ENCODE measurements around the gene ANAPC1.
"Not testable (repeated sequence)": the region's sequence is repeated elsewhere in the genome, so short reads cannot be mapped to it uniquely, and the experiment has no call there.

ANAPC1 gene

DNA sequence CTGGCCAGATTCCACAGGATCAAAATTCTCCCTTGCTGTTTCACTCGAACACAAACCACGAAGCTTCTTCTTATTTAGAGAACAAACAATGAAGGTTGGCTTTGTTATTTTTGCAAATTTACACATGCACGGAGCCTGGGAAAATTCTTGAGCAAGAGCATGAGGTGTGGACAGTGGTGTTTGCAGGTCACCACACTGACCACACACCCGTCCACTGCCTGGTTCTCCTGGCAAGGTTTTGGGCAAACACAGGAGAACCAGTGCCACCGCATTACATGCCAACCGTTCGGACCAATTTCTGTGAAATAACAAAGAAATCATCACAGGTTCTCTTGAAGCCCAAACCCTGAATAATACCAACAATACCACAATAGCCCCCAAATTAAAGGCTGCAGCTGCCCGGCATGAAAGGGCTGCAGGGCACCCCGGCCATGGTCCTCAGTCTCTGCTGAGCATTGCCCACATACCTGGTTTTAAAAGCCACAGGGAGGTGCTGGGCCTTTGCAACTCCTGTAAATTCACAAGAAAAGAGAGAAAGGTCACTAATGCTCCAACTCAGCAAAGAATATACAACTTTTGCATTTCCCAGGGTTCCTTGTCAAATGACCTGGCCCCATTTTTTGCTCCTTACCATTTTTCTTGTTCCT lies 154.1 kb downstream of the ANAPC1 start:
- DNase-seq: not testable (repeated sequence)

DNA sequence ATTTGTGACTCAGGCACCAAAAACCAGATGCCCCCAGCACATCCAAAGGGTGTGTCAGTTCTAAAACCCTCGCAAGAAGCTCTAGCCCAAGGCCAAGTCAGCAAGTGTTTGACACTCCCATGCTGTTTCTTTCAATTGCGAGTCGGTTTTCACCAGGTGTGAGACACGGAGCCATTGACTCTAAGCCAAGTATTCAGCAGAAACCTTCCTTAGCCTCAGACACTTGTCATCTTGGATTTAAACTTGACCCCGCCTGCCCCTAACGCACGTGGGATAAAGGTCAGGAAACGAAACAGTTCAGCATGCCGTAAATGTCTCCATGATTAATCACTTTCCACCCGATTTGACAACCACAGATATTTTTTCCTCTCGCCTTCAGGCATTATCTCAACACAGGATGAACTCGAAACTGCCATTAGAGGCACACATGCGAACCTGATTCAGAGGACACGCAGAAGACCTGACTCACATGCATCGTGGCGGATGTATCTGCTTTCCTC lies 156.3 kb downstream of the ANAPC1 start:
- DNase-seq: not testable (repeated sequence)

DNA sequence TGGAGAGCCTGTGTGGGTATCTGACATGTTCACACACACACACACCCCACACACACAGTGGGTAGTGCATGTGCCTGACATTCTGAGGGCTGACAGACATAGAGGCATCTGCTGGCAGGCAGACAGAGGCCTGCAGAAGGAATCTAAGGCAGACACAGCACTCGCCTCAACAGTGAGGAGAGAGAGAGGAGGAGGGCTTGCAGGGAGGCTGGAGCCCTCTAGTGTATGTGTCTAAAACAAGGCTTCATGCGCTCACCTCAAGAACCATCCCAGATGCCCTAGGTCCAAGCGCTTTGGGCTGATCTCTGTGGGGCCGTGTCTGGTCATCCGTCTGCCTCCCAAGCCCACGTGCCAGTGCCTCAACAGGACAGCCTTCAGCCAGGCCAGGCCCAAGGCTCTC lies 158.3 kb downstream of the ANAPC1 start:
- peak; percentile 12 for DNase-seq

DNA sequence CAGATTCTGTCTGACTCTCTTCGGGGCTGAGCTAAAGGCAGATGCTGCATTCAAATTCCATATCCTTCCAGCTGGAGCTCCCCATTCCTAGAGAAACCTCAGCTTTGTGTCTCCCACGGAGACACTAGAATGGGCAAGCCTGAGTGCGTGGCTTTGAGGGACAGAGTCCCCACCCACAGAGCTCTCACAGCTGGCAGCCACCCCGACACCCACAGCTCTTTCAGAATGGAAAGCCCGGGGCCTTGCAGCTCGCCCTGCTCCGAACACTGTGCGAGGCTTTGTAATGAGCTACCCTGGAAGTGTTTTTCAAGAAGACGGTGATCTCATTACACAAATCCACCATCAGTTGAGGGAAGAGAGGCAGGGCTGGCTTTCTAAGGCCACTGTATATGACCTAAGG lies 164.4 kb downstream of the ANAPC1 start:
- not testable (repeated sequence) for DNase-seq

All from OCI-M1 (cell line).